ENCODE data around the gene HYAL3. TPM values are rescaled to one million over a fixed set of nuclear protein-coding genes. Genes with fewer than 3 reads are reported as not detected.

HYAL3 gene
- total and polyA plus RNA-seq, 11 donors: 1.0 to 3.2 (median 1.6) TPM

DNA sequence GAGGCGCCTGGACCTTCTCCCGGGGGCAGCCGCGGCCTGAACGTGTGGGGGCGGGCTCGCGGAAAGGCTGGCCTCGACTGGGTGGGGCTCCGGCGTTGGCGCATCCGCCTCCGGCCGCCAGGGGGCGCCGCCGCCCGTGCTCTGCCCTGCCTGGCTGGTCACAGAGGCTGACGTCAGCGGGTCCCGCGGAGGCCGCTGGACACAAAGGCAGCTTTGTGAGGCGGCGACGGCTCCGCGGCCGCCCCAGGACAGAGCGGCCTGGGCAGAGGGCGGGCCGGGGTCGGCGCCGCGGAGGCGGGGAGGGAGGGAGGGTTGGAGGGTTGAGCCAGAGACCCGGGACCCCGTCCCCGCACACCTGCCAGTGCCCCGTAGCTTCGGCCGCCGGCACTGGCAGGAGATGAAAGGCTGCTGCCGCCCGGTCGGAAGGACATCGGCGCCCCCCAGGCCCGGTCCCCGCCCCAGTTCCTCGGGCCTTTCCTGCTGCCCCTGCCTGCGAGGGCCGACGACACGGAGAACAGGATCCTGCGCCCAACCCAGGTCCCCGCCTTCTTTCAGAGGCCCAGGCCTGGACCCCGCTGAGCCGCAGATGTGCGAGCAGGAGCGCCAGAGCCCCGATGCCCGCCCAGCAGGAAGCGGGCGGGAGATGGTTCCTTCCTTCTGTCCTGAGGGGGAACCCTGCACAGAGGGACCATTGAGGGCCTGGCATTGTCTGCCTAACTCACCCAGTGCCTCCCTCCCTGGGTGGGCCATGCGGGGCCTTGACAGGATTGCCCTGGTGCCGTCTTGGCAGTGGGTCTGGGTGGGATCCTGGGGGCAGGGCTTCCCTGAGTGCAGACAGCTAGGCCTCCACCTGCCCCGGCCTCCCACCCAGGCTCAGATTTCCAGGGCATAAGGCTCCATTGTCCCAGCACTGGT, 38.9 kb downstream of the HYAL3 start:
- 0 to 1% (median 0%) methylated on average over 4 to 70 of the region's 70 CpGs for WGBS, 4 donors
- peak; percentile 95 to 97 (median 96) for DNase-seq
- intact Hi-C loops (cut with DNase I): loop anchor here in 2 of 10 donors (1.0 to 5.0 kb wide), 2 partner anchors 13 to 62 kb away; partner anchors contain the start of gene HYAL2 (in 1 of the 2)
- Histone ChIP-seq H3K27ac (peak overlapping the region; percentile 88 to 100 (median 100)), H3K27me3 (no peaks in the 10 kb centered on the region), H3K4me1 (peaks cover 0 to 65% (median 47%) of the 10 kb centered on the region in 12 donors), H3K9me3 (peaks cover 0 to 6% (median 0%) of the 10 kb centered on the region in 12 donors), H3K4me3 (peak overlapping the region; percentile 50 to 79 (median 72)), H3K36me3 (peaks cover 0 to 45% (median 37%) of the 10 kb centered on the region in 9 donors)
- TF ChIP-seq, protein P1, sequence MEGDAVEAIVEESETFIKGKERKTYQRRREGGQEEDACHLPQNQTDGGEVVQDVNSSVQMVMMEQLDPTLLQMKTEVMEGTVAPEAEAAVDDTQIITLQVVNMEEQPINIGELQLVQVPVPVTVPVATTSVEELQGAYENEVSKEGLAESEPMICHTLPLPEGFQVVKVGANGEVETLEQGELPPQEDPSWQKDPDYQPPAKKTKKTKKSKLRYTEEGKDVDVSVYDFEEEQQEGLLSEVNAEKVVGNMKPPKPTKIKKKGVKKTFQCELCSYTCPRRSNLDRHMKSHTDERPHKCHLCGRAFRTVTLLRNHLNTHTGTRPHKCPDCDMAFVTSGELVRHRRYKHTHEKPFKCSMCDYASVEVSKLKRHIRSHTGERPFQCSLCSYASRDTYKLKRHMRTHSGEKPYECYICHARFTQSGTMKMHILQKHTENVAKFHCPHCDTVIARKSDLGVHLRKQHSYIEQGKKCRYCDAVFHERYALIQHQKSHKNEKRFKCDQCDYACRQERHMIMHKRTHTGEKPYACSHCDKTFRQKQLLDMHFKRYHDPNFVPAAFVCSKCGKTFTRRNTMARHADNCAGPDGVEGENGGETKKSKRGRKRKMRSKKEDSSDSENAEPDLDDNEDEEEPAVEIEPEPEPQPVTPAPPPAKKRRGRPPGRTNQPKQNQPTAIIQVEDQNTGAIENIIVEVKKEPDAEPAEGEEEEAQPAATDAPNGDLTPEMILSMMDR (IDR thresholded peaks at IDR 0.05): peak; percentile 95 to 99 (median 98)
- peak in 1 of 2 donors; percentile 71 for TF ChIP-seq POLR2A (IDR thresholded peaks at IDR 0.05)
- peak; percentile 56 to 89 (median 80) for ATAC-seq

DNA sequence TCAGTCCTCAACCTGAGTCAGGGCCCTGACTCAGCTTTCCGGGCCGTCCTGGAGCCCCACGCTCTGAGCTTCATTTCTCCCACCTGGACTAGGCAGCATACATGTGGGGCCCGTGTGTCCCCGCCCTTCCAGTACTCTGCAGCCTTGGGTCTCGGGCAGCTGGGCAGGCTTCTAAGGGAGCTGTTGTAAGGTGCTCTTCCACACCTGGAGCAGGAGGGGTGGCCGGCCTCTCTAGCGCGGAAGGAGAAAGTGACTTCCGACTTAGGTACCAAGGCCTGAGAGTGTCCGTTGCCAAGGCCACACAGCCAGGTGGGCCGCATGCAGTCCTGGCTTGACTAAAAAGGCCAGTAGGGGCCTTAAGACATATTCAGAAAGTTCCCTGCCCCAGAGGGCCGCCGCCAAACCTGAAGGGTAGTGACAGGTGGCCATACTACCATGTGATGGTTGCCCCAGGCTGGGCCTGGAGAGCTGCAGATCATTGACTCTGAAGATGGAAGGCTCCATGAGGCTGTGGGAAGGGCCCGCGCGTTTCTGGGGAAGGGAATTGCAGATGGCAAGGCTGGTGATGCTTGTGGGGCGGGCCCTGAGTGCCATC, 39.7 kb downstream of the HYAL3 start:
- peaks cover 0 to 52% (median 40%) of the 10 kb centered on the region in 9 donors for H3K36me3 ChIP-seq
- DNase-seq: peak in 1 of 5 donors; percentile 37
- TF ChIP-seq POLR2A (IDR thresholded peaks at IDR 0.05): no peak
- TF ChIP-seq, protein P1 (IDR thresholded peaks at IDR 0.05): no peak

DNA sequence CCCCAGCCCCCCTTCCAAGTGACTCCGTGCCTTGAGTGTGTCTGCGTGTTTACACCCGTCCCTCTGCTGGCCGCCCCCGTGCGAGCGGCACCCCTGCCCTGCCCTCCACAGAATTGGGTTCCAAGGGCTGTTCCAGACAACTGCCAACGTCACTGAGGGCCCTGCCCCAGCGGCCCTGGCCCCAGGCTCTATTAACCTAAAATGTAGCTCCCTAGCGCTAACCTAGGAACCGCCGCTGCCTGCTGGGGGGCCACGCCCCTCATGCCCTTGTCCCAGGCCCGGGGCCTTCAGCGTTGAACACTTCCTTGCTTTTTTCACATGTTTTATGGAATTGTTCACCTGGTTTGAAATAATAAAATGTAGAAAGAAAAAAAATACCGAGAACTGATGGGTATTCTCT, 40.2 kb downstream of the HYAL3 start:
- H3K4me3 ChIP-seq: no peak overlapping the region

More for the DNA sequence above, 39.7 kb downstream of the HYAL3 start:
- Histone ChIP-seq H3K4me1 (peaks cover 0 to 65% (median 48%) of the 10 kb centered on the region in 12 donors), H3K27ac (peak overlapping the region; percentile 88 to 100 (median 100)), H3K9me3 (peaks cover 0 to 6% (median 0%) of the 10 kb centered on the region in 12 donors), H3K27me3 (no peaks in the 10 kb centered on the region), H3K4me3 (peak overlapping the region in 10 of 12 donors; percentile 56 to 79 (median 74))
- 58 to 83% (median 61%) methylated on average over 11 to 18 of the region's 18 CpGs for WGBS, 4 donors
- ATAC-seq: peak in 1 of 4 donors; percentile 10
- intact Hi-C loops (cut with DNase I): loop anchor here in 3 of 10 donors (1.0 to 10.0 kb wide), 3 partner anchors 14 to 65 kb away; partner anchors contain the start of genes HYAL2 (in 2 of the 3) and TUSC2 (in 1 of the 3)

More for the DNA sequence above, 40.2 kb downstream of the HYAL3 start:
- WGBS, 4 donors: 76 to 85% (median 80%) methylated on average over 16 of the region's 16 CpGs
- peaks cover 0 to 6% (median 0%) of the 10 kb centered on the region in 12 donors for H3K9me3 ChIP-seq
- no peaks in the 10 kb centered on the region for H3K27me3 ChIP-seq
- TF ChIP-seq, protein P1 (IDR thresholded peaks at IDR 0.05): no peak
- no peak for TF ChIP-seq POLR2A (IDR thresholded peaks at IDR 0.05)
- DNase-seq (peak in 1 of 5 donors; percentile 33), ATAC-seq (no peak)
- intact Hi-C loops (cut with DNase I): loop anchor here in 1 of 10 donors (10.0 kb wide), 1 partner anchor 66 kb away; the partner anchor contains the start of genes HYAL2 and TUSC2
- peaks cover 0 to 57% (median 42%) of the 10 kb centered on the region in 9 donors for H3K36me3 ChIP-seq
- peaks cover 0 to 65% (median 48%) of the 10 kb centered on the region in 12 donors for H3K4me1 ChIP-seq
- H3K27ac ChIP-seq: peak overlapping the region; percentile 88 to 100 (median 100)
